Measurements from ENCODE around the gene DCUN1D3. TPM values are rescaled to one million over a fixed set of nuclear protein-coding genes. Genes with fewer than 3 reads are reported as not detected.

The DCUN1D3 gene
- total and polyA plus RNA-seq, 3 experiments from 2014 or later, result 1.4 to 13.2 (median 12.7) TPM

- Mint-ChIP-seq H3K27me3 (no peaks in the 10 kb centered on the region), H3K9me3 (no peaks in the 10 kb centered on the region), H3K27ac (no peak overlapping the region), H3K36me3 (peaks cover 7 to 40% (median 12%) of the 10 kb centered on the region in 3 donors), H3K4me1 (peaks cover 0 to 8% (median 5%) of the 10 kb centered on the region in 3 donors), H3K4me3 (no peak overlapping the region)
- ChIA-PET CTCF (no interaction called here), POLR2A (no interaction called here)
- H3K4me1 ChIP-seq (ENCODE audit: insufficient read depth, low read length), result no peaks in the 10 kb centered on the region
- no peaks in the 10 kb centered on the region for H3K9me3 ChIP-seq (ENCODE audit: low read length)
- H3K27me3 ChIP-seq (ENCODE audit: insufficient read depth, low read length, poor library complexity, severe bottlenecking), result no peaks in the 10 kb centered on the region
- no peaks in the 10 kb centered on the region for H3K36me3 ChIP-seq (ENCODE audit: insufficient read depth, low read length)
- no peak overlapping the region for H3K4me3 ChIP-seq (ENCODE audit: low read length)
- H3K27ac ChIP-seq (ENCODE audit: low read depth, low read length), result peak overlapping the region; percentile 22
- no peak for DNase-seq
Measured at GRCh38 chr16:20916289-20916688, 16.1 kb upstream of the DCUN1D3 start.

GRCh38 chr16:20911361-20911760 lies 11.2 kb upstream of the DCUN1D3 start:
- ChIA-PET POLR2A (no interaction called here), CTCF (no interaction called here)
- H3K27me3 ChIP-seq (ENCODE audit: insufficient read depth, low read length, poor library complexity, severe bottlenecking), result no peaks in the 10 kb centered on the region
- H3K9me3 ChIP-seq (ENCODE audit: low read length), result no peaks in the 10 kb centered on the region
- H3K36me3 Mint-ChIP-seq, result peaks cover 1 to 10% (median 2%) of the 10 kb centered on the region in 3 donors
- no peaks in the 10 kb centered on the region for H3K27me3 Mint-ChIP-seq
- no peak overlapping the region for H3K4me3 Mint-ChIP-seq
- DNase-seq, result no peak
- H3K9me3 Mint-ChIP-seq, result no peaks in the 10 kb centered on the region
- no peak overlapping the region for H3K4me3 ChIP-seq (ENCODE audit: low read length)
- H3K4me1 Mint-ChIP-seq, result peaks cover 3 to 10% (median 3%) of the 10 kb centered on the region in 3 donors
- H3K4me1 ChIP-seq (ENCODE audit: insufficient read depth, low read length), result no peaks in the 10 kb centered on the region
- H3K27ac ChIP-seq (ENCODE audit: low read depth, low read length), result peak overlapping the region; percentile 17
- peak overlapping the region in 3 of 8 donors; percentile 58 to 81 (median 69) for H3K27ac Mint-ChIP-seq
- H3K36me3 ChIP-seq (ENCODE audit: insufficient read depth, low read length), result no peaks in the 10 kb centered on the region

- H3K4me1 ChIP-seq (ENCODE audit: insufficient read depth, low read length), result no peaks in the 10 kb centered on the region
- DNase-seq, result no peak
- Mint-ChIP-seq H3K9me3 (no peaks in the 10 kb centered on the region), H3K36me3 (peaks cover 0 to 5% (median 0%) of the 10 kb centered on the region in 3 donors), H3K27ac (peak overlapping the region in 1 of 8 donors; percentile 69), H3K4me3 (no peak overlapping the region), H3K4me1 (peaks cover 2 to 15% (median 8%) of the 10 kb centered on the region in 3 donors), H3K27me3 (no peaks in the 10 kb centered on the region)
- POLR2A ChIA-PET, result no interaction called here
- no peaks in the 10 kb centered on the region for H3K36me3 ChIP-seq (ENCODE audit: insufficient read depth, low read length)
- H3K27ac ChIP-seq (ENCODE audit: low read depth, low read length), result peak overlapping the region; percentile 17
- no peaks in the 10 kb centered on the region for H3K27me3 ChIP-seq (ENCODE audit: insufficient read depth, low read length, poor library complexity, severe bottlenecking)
- CTCF ChIA-PET, result no interaction called here
- no peak overlapping the region for H3K4me3 ChIP-seq (ENCODE audit: low read length)
- H3K9me3 ChIP-seq (ENCODE audit: low read length), result no peaks in the 10 kb centered on the region
Measured at GRCh38 chr16:20910781-20911321, 10.7 kb upstream of the DCUN1D3 start.

- H3K4me1 Mint-ChIP-seq, result peaks cover 33 to 55% (median 47%) of the 10 kb centered on the region in 3 donors
- CTCF ChIA-PET, result no interaction called here
- POLR2A ChIA-PET, result no interaction called here
Measured at GRCh38 chr16:20906341-20907255, 6.4 kb upstream of the DCUN1D3 start.

GRCh38 chr16:20905576-20905975 lies 5.4 kb upstream of the DCUN1D3 start:
- no peaks in the 10 kb centered on the region for H3K27me3 Mint-ChIP-seq
- POLR2A ChIA-PET, result no interaction called here
- H3K36me3 Mint-ChIP-seq, result peaks cover 0 to 3% (median 0%) of the 10 kb centered on the region in 3 donors
- no peak for DNase-seq
- peaks cover 0 to 1% (median 0%) of the 10 kb centered on the region in 5 donors for H3K9me3 Mint-ChIP-seq
- no peak overlapping the region for H3K4me3 ChIP-seq (ENCODE audit: low read length)
- H3K27ac ChIP-seq (ENCODE audit: low read depth, low read length), result no peak overlapping the region
- H3K9me3 ChIP-seq (ENCODE audit: low read length), result no peaks in the 10 kb centered on the region
- H3K27me3 ChIP-seq (ENCODE audit: insufficient read depth, low read length, poor library complexity, severe bottlenecking), result no peaks in the 10 kb centered on the region
- H3K36me3 ChIP-seq (ENCODE audit: insufficient read depth, low read length), result no peaks in the 10 kb centered on the region
- CTCF ChIA-PET, result no interaction called here
- H3K4me1 ChIP-seq (ENCODE audit: insufficient read depth, low read length), result peaks cover 34% of the 10 kb centered on the region
- H3K4me3 Mint-ChIP-seq, result no peak overlapping the region
- H3K27ac Mint-ChIP-seq, result peak overlapping the region in 2 of 8 donors; percentile 1 to 10
- peaks cover 39 to 56% (median 55%) of the 10 kb centered on the region in 3 donors for H3K4me1 Mint-ChIP-seq

More at GRCh38 chr16:20906341-20907255, 6.4 kb upstream of the DCUN1D3 start:
- DNase-seq, result no peak
- Histone ChIP-seq H3K27me3 (ENCODE audit: insufficient read depth, low read length, poor library complexity, severe bottlenecking) (no peaks in the 10 kb centered on the region), H3K36me3 (ENCODE audit: insufficient read depth, low read length) (no peaks in the 10 kb centered on the region), H3K27ac (ENCODE audit: low read depth, low read length) (no peak overlapping the region), H3K9me3 (ENCODE audit: low read length) (no peaks in the 10 kb centered on the region), H3K4me1 (ENCODE audit: insufficient read depth, low read length) (peaks cover 28% of the 10 kb centered on the region), H3K4me3 (ENCODE audit: low read length) (no peak overlapping the region)
- peak overlapping the region in 3 of 8 donors; percentile 25 to 96 (median 62) for H3K27ac Mint-ChIP-seq
- peaks cover 0 to 1% (median 0%) of the 10 kb centered on the region in 5 donors for H3K9me3 Mint-ChIP-seq
- no peaks in the 10 kb centered on the region for H3K27me3 Mint-ChIP-seq
- H3K36me3 Mint-ChIP-seq, result no peaks in the 10 kb centered on the region
- H3K4me3 Mint-ChIP-seq, result no peak overlapping the region

GRCh38 chr16:20904507-20905081 lies 4.4 kb upstream of the DCUN1D3 start:
- H3K9me3 ChIP-seq (ENCODE audit: low read length), result no peaks in the 10 kb centered on the region
- H3K4me1 ChIP-seq (ENCODE audit: insufficient read depth, low read length), result peaks cover 34% of the 10 kb centered on the region
- H3K9me3 Mint-ChIP-seq, result peaks cover 0 to 1% (median 0%) of the 10 kb centered on the region in 5 donors
- CTCF ChIA-PET, result no interaction called here
- H3K4me3 Mint-ChIP-seq, result peak overlapping the region; percentile 0 to 72 (median 41)
- H3K27ac ChIP-seq (ENCODE audit: low read depth, low read length), result no peak overlapping the region
- H3K4me1 Mint-ChIP-seq, result peaks cover 41 to 62% (median 59%) of the 10 kb centered on the region in 3 donors
- peak in 2 of 5 donors; percentile 52 for DNase-seq
- H3K27me3 Mint-ChIP-seq, result peaks cover 0 to 4% of the 10 kb centered on the region in 2 donors
- POLR2A ChIA-PET, result no interaction called here
- peaks cover 0 to 6% (median 0%) of the 10 kb centered on the region in 3 donors for H3K36me3 Mint-ChIP-seq
- H3K27ac Mint-ChIP-seq, result peak overlapping the region; percentile 8 to 100 (median 80)
- H3K27me3 ChIP-seq (ENCODE audit: insufficient read depth, low read length, poor library complexity, severe bottlenecking), result no peaks in the 10 kb centered on the region
- no peaks in the 10 kb centered on the region for H3K36me3 ChIP-seq (ENCODE audit: insufficient read depth, low read length)
- no peak overlapping the region for H3K4me3 ChIP-seq (ENCODE audit: low read length)

- no peaks in the 10 kb centered on the region for H3K9me3 ChIP-seq (ENCODE audit: low read length)
- no peaks in the 10 kb centered on the region for H3K27me3 ChIP-seq (ENCODE audit: insufficient read depth, low read length, poor library complexity, severe bottlenecking)
- peaks cover 40% of the 10 kb centered on the region for H3K4me1 ChIP-seq (ENCODE audit: insufficient read depth, low read length)
- H3K27ac ChIP-seq (ENCODE audit: low read depth, low read length), result no peak overlapping the region
- peaks cover 0 to 4% of the 10 kb centered on the region in 2 donors for H3K27me3 Mint-ChIP-seq
- H3K36me3 Mint-ChIP-seq, result peaks cover 0 to 7% (median 0%) of the 10 kb centered on the region in 3 donors
- no peak for DNase-seq
- ChIA-PET CTCF (no interaction called here), POLR2A (no interaction called here)
- peak overlapping the region; percentile 0 to 72 (median 41) for H3K4me3 Mint-ChIP-seq
- H3K4me1 Mint-ChIP-seq, result peaks cover 47 to 68% (median 65%) of the 10 kb centered on the region in 3 donors
- peaks cover 0 to 1% (median 0%) of the 10 kb centered on the region in 5 donors for H3K9me3 Mint-ChIP-seq
- H3K4me3 ChIP-seq (ENCODE audit: low read length), result peak overlapping the region; percentile 10
- peak overlapping the region; percentile 8 to 100 (median 80) for H3K27ac Mint-ChIP-seq
- H3K36me3 ChIP-seq (ENCODE audit: insufficient read depth, low read length), result no peaks in the 10 kb centered on the region
Measured at GRCh38 chr16:20903899-20904506, 3.8 kb upstream of the DCUN1D3 start.
